T-helper 2 cell treated with Interferon-gamma antibody and Interleukin-4, amounts not matched to agents 100 ng/mL and 5 ng/mL, for 36 hours (primary cell): ENCODE results near the gene MAPK8IP3. TPM values are rescaled to one million over a fixed set of nuclear protein-coding genes. Genes with fewer than 3 reads are reported as not detected.
"Not testable (repeated sequence)": the region's sequence is repeated elsewhere in the genome, so short reads cannot be mapped to it uniquely, and the experiment has no call there.

Source experiments
- intact Hi-C: fragments of 100-400 bp; cut with micrococcal nuclease; formaldehyde crosslinking; loops from one replicate; pipeline ENCODE4 v1.15.1; 2023
- total RNA-seq: library from RNA; stranded (reverse); gene quantifications from 2 replicates; pipeline ENCODE4 v1.2.3, GENCODE V29; 2022

The MAPK8IP3 gene
- total RNA-seq, 1 donor from 2014 or later, result 89.1 TPM

GRCh38 chr16:1784977-1785845 is 79.2 kb downstream of the MAPK8IP3 start:
- intact Hi-C loops, result loop anchor here (5.0 kb wide), 1 partner anchor 173 kb away; the partner anchor contains the start of genes CRAMP1 and IFT140

DNA sequence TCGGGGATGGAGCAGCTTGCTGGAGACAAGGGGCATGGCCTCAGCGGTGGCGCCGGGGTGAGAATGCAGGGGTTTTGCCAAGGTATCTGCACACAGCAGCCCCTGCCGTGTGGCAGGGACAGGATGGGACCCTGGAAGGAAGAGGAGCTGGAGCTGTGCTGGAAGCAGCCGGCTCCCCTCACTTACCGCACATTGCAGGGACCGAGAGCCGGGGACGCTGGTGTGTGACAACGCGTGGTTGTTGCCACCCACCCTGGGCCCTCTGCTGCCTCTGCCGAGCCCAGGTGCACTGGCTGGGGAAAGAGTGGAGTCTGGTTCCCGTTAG is 79.8 kb downstream of the MAPK8IP3 start:
- intact Hi-C loops, result no loop called here

DNA sequence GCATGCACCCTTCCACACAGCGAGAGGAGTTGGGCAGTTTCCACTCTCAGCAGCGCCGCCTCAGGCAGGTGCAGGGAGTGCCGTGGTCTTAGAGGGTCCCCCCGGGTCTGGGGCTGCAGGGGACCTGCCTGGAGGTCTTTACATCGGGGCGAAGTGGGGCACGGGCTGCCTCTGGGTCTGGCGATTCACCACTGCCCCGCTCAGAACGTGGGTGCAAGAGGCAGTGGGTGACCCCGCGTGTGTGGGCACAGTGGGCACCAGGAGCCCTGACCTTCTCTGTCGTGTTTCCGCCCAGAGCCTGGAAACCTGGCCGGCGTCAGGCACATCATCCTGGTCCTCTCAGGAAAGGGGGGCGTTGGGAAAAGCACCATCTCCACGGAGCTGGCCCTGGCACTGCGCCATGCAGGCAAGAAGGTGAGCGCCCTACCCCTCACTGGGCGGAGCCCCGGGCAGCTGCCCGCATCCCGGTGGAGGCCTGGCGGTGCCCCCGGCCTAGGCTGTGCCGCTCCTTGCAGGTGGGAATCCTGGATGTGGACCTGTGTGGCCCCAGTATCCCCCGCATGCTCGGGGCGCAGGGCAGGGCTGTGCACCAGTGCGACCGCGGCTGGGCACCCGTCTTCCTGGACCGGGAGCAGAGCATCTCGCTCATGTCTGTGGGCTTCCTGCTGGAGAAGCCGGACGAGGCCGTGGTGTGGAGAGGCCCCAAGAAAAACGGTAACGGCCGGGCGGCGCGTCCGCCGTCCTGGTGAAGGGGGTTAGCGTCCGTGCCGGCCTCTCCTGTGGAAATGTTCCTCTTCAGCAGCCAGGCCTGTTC is 80.5 kb downstream of the MAPK8IP3 start:
- intact Hi-C loops, result no loop called here

- intact Hi-C loops, result no loop called here
These were observed 81.0 kb downstream of the MAPK8IP3 start for GRCh38 chr16:1787056-1787321.

GRCh38 chr16:1787322-1788094 is 81.5 kb downstream of the MAPK8IP3 start:
- intact Hi-C loops, result no loop called here

GRCh38 chr16:1788095-1788707 is 82.2 kb downstream of the MAPK8IP3 start:
- intact Hi-C loops, result no loop called here

DNA sequence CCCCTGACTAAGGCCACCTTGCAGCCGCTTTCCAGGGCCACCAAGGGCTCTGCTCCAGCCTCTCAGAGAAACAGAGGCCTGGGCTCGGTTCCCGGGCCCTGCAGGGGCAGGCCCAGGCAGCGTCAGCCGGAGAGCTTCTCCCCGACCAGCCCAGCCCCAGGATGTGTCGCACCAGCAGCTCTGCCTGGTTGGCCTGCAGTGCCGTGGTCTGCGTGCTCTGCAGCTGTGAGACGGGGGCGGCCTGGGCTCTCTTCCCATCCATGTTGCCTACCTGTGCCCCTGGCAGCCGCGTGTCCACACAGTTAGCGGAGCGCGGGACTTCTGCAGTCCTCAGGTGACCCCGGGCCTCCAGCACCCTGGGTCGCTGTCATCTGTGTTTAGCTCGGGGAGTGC is 82.7 kb downstream of the MAPK8IP3 start:
- intact Hi-C loops, result no loop called here

DNA sequence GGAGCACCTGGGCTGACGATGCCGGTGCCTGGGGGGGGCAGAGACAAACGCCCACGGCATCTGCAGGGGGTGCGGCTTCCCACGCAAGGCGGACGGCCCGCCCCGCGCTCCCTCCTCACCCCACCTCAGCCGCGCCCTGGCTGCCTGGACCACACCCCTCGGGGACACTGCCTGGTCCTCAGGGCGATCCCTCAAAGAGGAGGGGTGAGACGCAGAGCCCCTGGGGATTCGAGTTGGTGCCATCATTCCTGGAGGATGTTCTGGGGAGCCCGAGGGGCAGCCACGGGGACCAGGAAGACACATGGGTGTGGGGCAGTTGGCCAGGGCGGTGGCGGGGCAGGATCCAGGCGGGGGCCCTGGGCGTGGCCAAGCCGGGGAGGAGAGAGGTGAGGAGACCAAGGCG is 83.6 kb downstream of the MAPK8IP3 start:
- intact Hi-C loops, result no loop called here

DNA sequence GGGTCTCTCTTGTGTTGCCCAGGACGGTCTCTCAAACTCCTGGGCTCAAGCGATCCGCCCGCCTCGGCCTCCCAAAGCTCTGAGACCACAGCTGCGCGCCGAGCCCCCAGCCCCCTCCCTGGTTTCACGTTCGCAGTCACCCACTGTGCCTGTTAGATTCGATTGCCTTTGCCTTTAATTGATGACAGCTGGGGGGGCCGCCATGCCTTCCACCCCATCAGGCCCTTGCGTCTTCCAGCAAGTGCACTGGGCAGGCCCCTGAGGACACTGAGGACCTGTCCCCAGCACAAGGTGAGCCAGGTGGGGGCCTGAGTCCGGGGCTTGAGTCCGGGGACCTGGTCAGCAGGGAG is 84.2 kb downstream of the MAPK8IP3 start:
- intact Hi-C loops, result no loop called here

GRCh38 chr16:1790611-1791255 is 84.7 kb downstream of the MAPK8IP3 start:
- intact Hi-C loops, result no loop called here

- intact Hi-C loops, result no loop called here
These were observed 85.4 kb downstream of the MAPK8IP3 start for GRCh38 chr16:1791256-1791942.

GRCh38 chr16:1791943-1792812 is 86.2 kb downstream of the MAPK8IP3 start:
- intact Hi-C loops, result no loop called here

GRCh38 chr16:1792836-1793577 is 87.0 kb downstream of the MAPK8IP3 start:
- intact Hi-C loops, result no loop called here

DNA sequence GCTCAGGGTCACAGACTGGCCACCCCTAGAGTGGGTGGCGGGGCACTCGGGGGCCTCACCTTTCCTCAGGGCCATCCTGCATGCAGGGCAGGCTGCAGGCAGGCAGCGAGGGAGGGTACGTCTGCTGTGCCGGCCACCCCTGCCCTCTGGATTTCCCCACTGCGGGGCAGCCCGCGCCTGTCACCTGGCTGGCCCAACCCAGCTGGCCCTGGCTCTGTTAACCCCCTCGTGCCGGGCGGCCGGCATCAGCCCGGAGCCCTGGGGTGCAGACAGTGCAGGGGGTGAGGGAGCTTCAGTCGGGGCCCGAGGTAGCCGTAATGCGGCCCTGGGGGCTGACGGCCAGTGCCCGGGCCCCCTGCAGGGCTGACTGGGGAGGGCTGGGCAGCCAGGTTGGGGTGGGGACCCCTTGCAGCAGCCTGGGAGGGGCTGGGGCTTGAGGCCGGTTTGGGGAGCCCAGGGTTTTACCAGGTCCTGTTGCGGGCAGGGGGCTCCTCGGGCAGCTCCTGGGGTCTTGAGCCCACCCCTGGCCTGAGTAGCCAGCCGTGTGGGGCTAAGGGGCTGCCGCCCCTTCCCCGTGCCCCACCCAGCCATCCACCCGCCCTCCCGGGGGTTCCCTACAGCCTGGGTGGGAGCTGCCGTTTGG is 87.7 kb downstream of the MAPK8IP3 start, which contains the start of gene IGFALS:
Gene IGFALS (minus strand): TSS at position 128 of the 643 bp plus-strand sequence. CDS start 53 bp downstream, at position 75.
- intact Hi-C loops, result no loop called here

DNA sequence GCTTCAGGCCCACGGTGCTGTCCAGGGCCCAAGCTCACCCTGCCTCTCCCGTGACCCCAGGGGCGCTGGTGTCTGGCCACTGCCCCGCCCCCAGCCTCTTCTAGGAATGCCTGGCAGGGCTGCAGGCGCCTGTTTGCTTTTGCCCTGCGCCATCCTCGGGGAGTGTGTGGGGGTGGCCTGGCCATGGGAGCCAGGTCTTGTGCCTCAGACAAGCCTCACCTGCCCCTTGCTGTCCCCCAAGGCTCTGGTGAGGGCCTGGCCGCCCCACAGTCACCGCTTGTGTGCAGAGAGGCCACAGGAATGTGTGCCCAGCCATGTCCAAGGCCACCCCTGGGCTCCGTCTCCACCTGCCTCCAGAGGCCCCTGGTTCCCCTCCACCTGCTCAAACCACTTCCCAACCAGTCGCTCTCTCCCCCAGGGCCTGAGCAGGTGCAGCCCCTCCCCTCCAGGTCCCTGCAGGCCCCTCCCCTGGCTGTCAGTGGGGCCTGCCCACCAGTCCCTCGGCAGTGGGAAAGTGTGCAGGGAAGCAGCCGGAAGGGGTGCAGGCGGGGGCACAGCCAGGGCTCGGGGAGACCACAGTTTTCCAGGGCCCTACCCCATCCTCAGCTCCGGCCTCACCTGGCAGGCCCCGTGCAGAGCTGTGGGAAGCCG is 88.4 kb downstream of the MAPK8IP3 start:
- intact Hi-C loops, result no loop called here

GRCh38 chr16:1794908-1795666 is 89.1 kb downstream of the MAPK8IP3 start:
- intact Hi-C loops, result no loop called here

DNA sequence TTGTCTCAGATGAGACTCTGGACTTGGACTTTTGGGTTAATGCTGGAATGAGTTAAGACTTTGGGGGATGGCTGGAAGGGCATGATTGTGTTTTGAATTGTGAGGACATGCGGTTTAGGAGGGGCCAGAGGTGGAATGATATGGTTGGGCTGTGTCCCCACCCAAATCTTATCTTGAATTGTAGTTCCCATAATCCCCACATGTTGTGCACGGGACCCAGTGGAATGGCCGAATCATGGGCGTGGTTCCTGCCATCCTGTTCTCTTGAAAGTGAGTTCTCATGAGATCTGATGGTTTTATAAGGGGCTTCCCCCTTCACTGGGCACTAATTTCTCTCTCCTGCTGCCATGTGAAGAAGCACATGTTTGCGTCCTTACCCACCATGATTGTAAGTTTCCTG is 93.3 kb downstream of the MAPK8IP3 start:
- intact Hi-C loops, result not testable (repeated sequence)
